GM18499 (cell line): ENCODE measurements around the gene DNM3.

ENCODE experiments used
- ATAC-seq: cut with Tn5 transposase; IDR thresholded peaks from one replicate; pipeline ENCODE4 v1.9.1; 2021; ENCODE audit warnings: moderate number of reproducible peaks; ENCODE audit not compliant: insufficient read depth, unreplicated experiment

The DNM3 gene

GRCh38 chr1:172397221-172397620, 555.9 kb downstream of the DNM3 start:
- ATAC-seq: no peak

- ATAC-seq: no peak
Observed at GRCh38 chr1:172397633-172398032, 556.3 kb downstream of the DNM3 start.

GRCh38 chr1:172398193-172398592, 556.9 kb downstream of the DNM3 start:
- no peak for ATAC-seq

GRCh38 chr1:172398970-172399755, 557.9 kb downstream of the DNM3 start:
- ATAC-seq: no peak

- no peak for ATAC-seq
Observed at GRCh38 chr1:172399756-172400721, 558.7 kb downstream of the DNM3 start.

- no peak for ATAC-seq
Observed at GRCh38 chr1:172400722-172401105, 559.4 kb downstream of the DNM3 start.

GRCh38 chr1:172401477-172401876, 560.2 kb downstream of the DNM3 start:
- no peak for ATAC-seq

GRCh38 chr1:172401892-172402291, 560.6 kb downstream of the DNM3 start:
- no peak for ATAC-seq

GRCh38 chr1:172402878-172403569, 561.7 kb downstream of the DNM3 start:
- no peak for ATAC-seq

- no peak for ATAC-seq
Observed at GRCh38 chr1:172404121-172404520, 562.8 kb downstream of the DNM3 start.

GRCh38 chr1:172405912-172406311, 564.6 kb downstream of the DNM3 start:
- ATAC-seq: no peak

- no peak for ATAC-seq
Observed at GRCh38 chr1:172406968-172407367, 565.7 kb downstream of the DNM3 start.

GRCh38 chr1:172408958-172409357, 567.7 kb downstream of the DNM3 start:
- no peak for ATAC-seq

- ATAC-seq: no peak
Observed at GRCh38 chr1:172410027-172410426, 568.7 kb downstream of the DNM3 start.

- no peak for ATAC-seq
Observed at GRCh38 chr1:172411791-172412338, 570.6 kb downstream of the DNM3 start.

GRCh38 chr1:172414331-172414730, 573.0 kb downstream of the DNM3 start:
- ATAC-seq: no peak

- no peak for ATAC-seq
Observed at GRCh38 chr1:172416496-172417035, 575.3 kb downstream of the DNM3 start.

GRCh38 chr1:172417557-172417956, 576.3 kb downstream of the DNM3 start:
- no peak for ATAC-seq

GRCh38 chr1:172420385-172420784, 579.1 kb downstream of the DNM3 start, which contains the start of gene C1orf105:
TSS of gene C1orf105 (plus strand) at chr1:172420685. CDS start at chr1:172420886, 201 bp downstream.
- ATAC-seq: no peak
